AG08395 (cell line): Measurements from ENCODE around the gene AKAP8L.
"Not testable (repeated sequence)": the region's sequence is repeated elsewhere in the genome, so short reads cannot be mapped to it uniquely, and the experiment has no call there.

ENCODE experiments used
- DNase-seq: peaks from one replicate; pipeline ENCODE4 v3.0.0; 2012; ENCODE audit warnings: mixed read lengths, low spot score

The AKAP8L gene

GRCh38 chr19:15379083-15379998 is 39.4 kb downstream of the AKAP8L start, which contains the start of gene AKAP8:
AKAP8 (minus strand) TSS chr19:15379787; CDS start chr19:15379731, 56 bp downstream.
- DNase-seq: peak; percentile 100

DNA sequence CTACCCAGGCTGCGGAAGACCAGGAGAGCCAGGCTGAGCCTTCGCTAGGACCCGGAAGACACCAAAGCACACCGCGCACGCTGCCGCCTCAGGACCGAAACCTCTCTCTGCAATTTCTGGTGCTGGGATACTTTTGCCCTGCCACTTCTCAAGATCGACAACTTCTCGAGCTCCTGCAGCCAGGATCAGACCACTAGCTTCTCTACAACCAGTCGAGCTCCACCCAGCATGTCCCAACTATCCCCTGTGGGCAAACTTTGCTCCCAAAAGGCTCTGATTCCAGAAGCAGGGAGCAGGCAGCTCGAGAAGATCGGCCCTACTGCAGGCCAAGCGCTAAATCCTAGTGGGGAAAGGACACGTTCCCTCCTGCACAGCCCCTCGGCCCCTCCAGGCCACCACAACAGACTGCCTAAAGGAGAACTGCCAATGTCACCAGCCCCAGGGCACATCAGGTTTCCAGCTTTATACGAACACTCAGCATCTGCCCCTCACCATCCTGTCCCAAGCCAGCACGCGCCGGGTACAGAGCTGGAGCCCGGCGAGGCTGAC is 40.2 kb downstream of the AKAP8L start:
- peak; percentile 65 for DNase-seq

GRCh38 chr19:15374796-15375440 is 43.9 kb downstream of the AKAP8L start:
- no peak for DNase-seq

DNA sequence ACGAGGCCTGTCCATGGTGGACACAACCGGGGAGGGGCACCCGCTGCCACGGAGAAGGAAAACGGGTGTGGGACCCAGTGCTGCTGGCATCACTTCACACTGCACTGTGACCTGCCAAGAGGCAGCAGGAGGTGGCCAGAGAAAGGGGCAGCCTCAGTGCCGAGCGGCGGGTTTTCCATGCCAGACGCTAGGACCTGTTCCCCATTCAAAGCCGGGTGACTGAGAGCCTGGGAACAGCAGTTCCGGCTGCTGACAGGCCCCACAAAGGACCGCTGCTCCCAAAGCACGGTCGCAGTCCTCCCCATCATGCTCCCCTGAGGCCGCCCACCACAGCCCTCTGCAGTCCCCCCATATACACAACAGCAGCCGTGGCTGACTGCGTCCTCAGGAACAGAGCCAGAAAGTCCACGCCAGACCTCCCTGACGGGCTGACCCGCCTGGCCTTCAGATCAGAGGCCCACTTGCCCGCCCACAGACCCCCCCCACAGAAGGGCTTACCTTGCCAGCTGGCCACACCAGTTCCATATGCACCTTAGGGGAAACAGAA is 44.6 kb downstream of the AKAP8L start:
- DNase-seq: no peak

DNA sequence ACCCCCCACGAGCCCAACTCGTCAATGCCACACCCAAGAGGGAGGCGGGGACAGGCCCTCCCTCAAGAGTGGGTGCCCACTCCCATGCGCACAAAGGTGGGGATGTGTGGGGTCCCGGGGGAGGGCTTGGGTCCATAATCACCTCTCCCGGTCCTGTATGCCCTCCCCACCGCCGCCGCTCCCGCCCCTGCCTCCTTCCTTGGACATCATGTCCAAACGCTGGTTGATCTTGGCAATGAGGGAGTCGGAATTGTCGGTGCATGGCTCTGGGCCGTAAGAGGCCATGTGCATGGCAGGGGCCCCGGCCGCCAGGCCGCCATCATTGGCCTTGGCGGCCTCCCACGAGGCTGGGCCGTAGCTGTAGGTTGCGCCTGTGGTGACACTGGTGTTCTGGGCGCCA is 45.1 kb downstream of the AKAP8L start:
- DNase-seq: no peak

GRCh38 chr19:15372891-15373301 is 45.9 kb downstream of the AKAP8L start:
- no peak for DNase-seq

DNA sequence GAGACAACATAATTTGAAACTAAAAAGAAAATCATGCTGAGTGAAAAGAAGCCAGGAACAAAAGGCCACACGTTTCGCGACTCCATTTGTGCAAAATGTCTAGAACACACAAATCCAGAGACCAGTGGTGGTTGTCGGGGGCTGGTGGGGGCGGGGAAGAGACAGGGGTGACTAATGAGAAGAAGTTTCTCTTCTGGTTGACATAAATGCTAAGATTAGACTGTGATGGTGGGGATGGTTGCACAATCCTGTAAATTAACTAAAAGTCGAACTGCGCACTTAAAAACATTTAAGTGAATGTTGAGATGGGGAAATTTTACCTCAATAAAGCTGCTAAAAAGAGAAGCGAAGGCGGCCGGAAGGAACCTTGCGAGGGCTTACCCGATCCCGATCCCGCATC is 46.3 kb downstream of the AKAP8L start:
- no peak for DNase-seq

DNA sequence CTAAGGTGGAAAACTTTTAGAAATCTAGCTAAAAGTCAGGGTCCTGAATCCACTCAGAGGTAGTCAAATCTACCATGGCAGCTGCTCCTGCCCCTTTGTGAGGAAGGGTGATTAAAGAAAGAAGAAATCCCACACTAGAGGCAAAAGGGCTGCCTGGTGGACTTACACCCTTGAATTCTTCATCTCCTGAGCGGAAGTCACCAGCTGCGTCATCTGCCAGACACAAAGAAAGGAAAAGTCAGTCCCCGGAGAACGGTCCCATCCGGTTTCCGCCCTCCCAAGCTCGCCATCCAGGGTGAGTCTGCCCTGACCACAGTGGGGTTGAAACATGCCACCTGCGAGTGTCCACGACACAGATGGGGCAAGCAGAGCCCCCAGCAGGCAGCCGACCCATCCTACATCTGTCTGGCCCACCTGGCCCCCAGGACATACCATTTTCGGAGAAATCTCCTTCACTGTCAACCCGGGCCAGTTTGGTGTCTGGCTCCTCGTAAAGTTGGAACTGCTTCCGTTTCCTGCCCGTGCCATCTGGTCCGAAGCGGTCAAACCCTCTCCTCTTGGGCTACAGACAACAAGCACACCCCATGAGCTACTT is 46.9 kb downstream of the AKAP8L start:
- DNase-seq: no peak

- no peak for DNase-seq
Observed at GRCh38 chr19:15371119-15371518, 47.7 kb downstream of the AKAP8L start.

- DNase-seq: no peak
Observed at GRCh38 chr19:15369594-15369891, 49.2 kb downstream of the AKAP8L start.

GRCh38 chr19:15368798-15369593 is 49.8 kb downstream of the AKAP8L start:
- DNase-seq: no peak

DNA sequence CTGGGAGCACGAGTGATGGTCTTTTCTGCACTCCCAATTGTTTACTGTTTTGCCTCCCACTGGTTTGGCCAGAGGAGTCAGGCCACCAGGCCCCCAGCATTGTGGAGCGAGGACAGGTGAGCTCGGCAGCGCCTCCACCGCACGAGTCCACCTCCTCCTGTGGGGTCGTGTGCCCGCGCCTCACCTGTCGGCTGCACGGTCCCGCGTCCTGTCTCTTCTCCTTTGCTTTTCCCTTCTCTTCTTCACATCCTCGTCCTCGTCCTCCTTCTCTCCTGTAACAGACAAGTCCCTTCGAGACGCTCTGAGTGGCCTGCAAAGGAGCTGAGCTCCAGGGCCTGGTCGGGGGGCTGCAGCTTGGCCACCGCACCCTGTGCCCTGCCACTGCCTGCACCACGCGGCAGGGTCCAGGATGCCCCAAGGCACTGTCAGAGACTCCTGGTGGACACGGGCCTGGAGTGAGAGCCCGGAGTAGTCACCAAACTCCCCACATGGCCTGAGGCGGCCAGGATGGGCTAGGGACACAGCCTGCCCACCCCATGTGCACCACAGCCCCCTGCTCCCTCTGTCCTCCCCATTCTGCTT is 50.6 kb downstream of the AKAP8L start:
- no peak for DNase-seq

DNA sequence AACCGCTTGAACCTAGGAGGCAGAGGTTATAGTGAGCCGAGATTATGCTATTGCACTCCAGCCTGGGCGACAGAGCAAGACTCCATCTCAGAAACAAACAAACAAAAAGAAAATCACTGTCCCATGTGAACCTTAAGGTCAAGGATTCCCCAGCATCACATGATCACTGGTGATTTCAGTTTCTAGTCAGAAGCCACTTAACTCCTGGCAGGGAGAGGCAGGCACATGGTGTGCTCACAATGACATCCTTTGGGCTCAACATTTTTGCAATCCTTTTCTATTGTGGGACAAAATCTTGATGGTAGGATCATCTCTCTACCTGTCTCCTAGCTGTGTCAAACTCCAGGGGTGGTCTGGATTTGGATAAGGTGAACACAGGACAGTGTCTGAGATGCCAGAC is 51.3 kb downstream of the AKAP8L start:
- DNase-seq: no peak

GRCh38 chr19:15365264-15365663 is 53.5 kb downstream of the AKAP8L start:
- DNase-seq: no peak

- DNase-seq: not testable (repeated sequence)
Observed at GRCh38 chr19:15363791-15364190, 55.0 kb downstream of the AKAP8L start.

DNA sequence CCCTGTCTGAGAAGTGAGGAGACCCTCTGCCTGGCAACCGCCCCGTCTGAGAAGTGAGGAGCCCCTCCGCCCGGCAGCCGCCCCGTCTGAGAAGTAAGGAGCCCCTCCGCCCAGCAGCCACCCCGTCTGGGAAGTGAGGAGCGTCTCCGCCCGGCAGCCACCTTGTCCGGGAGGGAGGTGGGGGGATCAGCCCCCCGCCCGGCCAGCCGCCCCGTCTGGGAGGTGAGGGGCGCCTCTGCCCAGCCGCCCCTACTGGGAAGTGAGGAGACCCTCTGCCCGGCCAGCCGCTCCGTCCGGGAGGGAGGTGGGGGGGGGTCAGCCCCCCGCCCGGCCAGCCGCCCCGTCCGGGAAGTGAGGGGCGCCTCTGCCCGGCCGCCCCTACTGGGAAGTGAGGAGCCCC is 55.7 kb downstream of the AKAP8L start:
- not testable (repeated sequence) for DNase-seq

GRCh38 chr19:15360015-15360414 is 58.8 kb downstream of the AKAP8L start:
- DNase-seq: not testable (repeated sequence)

- no peak for DNase-seq
Observed at GRCh38 chr19:15358918-15359317, 59.9 kb downstream of the AKAP8L start.

DNA sequence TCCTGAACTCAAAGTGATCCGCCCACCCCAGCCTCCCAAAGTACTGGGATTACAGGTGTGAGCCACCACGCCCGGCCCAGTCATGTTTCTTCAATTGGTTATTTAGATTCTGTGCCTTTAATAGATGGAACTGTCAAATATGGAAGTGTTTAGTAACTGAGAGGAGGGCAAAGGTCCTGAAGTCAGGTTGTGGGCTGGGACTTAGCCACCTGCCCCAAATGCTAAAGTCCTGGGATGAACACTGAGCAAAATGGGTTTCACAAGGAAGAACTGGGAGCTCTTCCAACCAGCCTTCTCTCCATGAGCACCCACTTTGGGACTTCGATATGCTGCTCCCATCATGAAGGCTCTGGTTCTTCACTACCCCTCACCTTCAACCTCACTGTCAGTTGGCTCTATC is 60.9 kb downstream of the AKAP8L start:
- DNase-seq: no peak

DNA sequence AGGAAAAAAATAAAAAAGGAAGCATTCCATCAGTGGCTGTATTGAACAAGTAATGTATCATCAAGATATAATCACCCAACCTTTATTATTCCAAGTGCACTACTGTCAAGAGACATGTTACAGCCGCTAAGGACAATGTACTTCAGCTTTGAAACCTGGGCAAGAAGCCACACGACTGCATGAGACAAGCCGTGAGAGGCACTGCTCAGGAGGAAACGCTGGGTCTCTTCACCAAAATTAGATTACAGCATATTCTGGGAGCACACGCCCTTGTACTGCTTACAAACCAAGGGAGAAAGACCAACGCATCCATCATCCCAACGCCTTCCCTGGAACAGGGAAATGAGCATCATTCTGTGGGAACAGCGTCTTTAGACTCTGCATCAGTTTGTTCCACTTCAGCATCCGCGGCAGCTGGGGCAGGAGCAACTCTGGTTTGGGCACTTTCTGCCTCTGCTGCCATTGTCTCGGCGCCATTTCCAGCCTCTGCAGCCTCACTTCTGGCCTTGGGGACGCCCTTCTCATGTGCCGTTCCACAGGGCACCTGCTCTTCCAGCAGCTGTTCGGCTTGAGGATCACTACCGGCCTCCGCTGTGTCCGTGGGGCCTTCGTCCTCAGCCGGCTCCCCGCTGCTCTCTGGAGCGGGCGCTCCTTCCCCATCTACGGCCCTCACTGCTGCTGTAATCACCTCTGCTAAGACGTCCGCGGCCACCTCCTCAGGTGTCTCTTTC is 64.1 kb downstream of the AKAP8L start:
- DNase-seq: no peak

DNA sequence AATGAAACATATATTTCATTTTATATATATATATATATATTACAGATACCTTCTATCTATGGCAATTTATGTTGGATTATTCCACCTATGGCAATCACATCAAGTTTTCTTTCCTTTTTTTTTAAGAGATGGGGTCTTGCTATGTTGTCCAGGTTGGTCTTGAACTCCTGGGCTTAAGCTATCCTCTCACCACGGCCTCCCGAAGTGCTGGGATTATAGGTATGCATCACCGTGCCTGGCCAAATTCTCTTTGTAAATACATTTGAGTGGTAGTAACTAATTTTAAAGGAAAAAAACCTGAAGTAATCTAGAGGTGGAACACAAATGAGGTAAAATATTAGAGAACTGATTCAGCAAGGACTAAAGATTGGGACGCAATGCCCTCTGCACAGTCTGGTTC is 64.9 kb downstream of the AKAP8L start:
- DNase-seq: no peak
